SK-N-MC (cell line): Measurements from ENCODE around the gene TNRC6C.

ENCODE experiments used
- DNase-seq: peaks from one replicate; pipeline ENCODE4 v3.0.0-alpha.2; 2011; ENCODE audit warnings: low read depth, low spot score
- H3K27ac ChIP-seq: fragments of 200-600 bp; sonication (generic); 2 replicates; pipeline ENCODE4 v1.5.1; 2016; ENCODE audit warnings: mixed run types
- H3K36me3 ChIP-seq: fragments of 200-600 bp; sonication (generic); 2 replicates; pipeline ENCODE4 v1.6.1; 2017; ENCODE audit warnings: antibody characterized with exemption, low read length, mixed read lengths; ENCODE audit not compliant: insufficient read depth
- H3K4me3 ChIP-seq: fragments of 200-600 bp; sonication (generic); 2 replicates; pipeline ENCODE4 v1.5.1; 2016
- H3K9ac ChIP-seq: fragments of 200-600 bp; sonication (generic); 2 replicates; pipeline ENCODE4 v1.8.0; 2017; ENCODE audit warnings: mixed run types, mixed read lengths; ENCODE audit not compliant: insufficient read length
- H3K9me3 ChIP-seq: fragments of 200-600 bp; sonication (generic); 2 replicates; pipeline ENCODE4 v1.6.1; 2017; ENCODE audit warnings: low read depth, mild to moderate bottlenecking, antibody characterized with exemption, low read length, moderate library complexity, mixed read lengths
- EZH2 ChIP-seq: fragments of 200-600 bp; sonication (generic); IDR thresholded peaks from one replicate; pipeline ENCODE4 v1.6.1; 2017; ENCODE audit warnings: antibody characterized with exemption
- FOXP2 ChIP-seq: optimal IDR thresholded peaks from 2 replicates; pipeline ENCODE3; 2011; ENCODE audit warnings: mild to moderate bottlenecking, moderate library complexity; ENCODE audit not compliant: insufficient read depth; ENCODE audit errors: extremely low read length, control extremely low read depth
- POLR2AphosphoS5 ChIP-seq: IDR thresholded peaks from 2 replicates; pipeline ENCODE4 v1.6.1; 2012; ENCODE audit warnings: mild to moderate bottlenecking, low read depth, low read length, borderline replicate concordance

The TNRC6C gene

DNA sequence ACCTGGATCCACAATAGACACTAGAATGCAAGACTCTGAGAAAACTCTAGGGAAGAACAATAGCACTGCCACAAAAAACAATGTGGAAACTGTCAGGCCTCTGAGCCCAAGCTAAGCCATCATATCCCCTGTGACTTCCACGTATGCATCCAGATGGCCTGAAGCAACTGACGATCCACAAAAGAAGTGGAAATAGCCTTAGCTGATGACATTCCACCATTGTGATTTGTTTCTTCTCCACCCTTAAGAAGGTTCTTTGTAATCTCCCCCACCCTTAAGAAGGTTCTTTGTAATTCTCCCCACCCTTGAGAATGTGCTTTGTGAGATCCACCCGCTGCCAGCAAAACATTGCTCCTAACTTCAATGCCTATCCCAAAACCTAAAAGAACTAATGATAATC, 39.2 kb upstream of the TNRC6C start:
- H3K27ac ChIP-seq: no peak overlapping the region
- no peak for DNase-seq
- H3K36me3 ChIP-seq: no peaks in the 10 kb centered on the region
- TF ChIP-seq FOXP2 (no peak), EZH2 (no peak)
- no peak overlapping the region for H3K9ac ChIP-seq
- no peak overlapping the region for H3K4me3 ChIP-seq
- no peaks in the 10 kb centered on the region for H3K9me3 ChIP-seq

DNA sequence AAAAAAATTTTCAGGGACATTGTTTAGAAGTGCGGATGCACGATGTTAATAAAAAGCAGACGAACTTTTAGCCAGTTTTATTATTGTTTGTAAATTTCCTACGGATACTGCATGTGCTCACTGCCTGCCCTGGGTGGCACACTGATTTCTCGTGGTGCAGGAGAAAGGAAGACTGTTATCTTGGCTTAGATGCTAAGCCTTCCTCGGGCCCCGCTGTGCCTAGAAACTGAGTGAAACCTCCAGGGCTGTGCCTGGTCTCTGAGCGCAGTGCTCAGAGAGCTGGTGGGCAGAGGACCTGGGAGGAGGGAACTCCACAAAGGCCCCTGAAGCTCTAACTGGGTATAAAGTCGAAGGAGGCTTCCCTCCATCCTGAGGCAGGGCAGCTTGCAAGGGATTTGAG, 35.4 kb upstream of the TNRC6C start:
- DNase-seq: no peak
- Histone ChIP-seq H3K36me3 (no peaks in the 10 kb centered on the region), H3K9ac (no peak overlapping the region), H3K4me3 (no peak overlapping the region), H3K27ac (no peak overlapping the region), H3K9me3 (no peaks in the 10 kb centered on the region)
- TF ChIP-seq POLR2AphosphoS5: no peak
- no peak for TF ChIP-seq EZH2
- TF ChIP-seq FOXP2: no peak

DNA sequence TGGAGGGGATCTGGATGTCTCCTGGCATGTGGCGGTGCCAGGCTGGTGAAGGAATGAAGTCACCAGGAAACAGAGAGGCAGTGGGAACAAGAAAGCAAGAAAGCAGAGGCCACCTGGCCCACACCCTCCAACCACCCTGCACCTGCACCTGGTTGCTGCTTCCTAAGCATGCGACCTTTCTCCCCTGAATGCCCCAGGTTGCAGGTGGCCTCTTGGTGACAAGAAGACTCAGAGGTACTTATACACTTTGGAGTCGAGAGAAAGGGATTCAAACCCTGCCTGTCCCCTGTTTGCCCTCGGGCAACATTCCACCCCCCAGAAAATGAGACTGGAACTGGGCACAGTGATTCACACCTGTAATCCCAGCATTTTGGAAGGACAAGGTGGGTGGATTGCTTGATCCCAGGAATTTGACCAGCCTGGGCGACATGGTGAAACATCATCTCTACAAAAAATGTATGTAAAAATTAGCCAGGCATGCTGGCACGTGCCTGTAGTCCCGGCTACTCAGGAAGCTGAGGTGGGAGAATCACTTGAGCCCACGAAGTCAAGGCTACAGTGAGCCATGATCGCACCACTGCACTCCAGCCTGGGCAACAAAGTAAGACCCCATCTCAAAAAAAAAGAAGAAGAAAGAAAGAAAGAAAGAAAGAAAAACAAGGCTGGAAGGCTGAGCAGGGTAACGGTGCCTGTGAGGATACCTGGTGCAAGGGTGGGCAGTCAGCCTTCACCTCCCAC, 34.6 kb upstream of the TNRC6C start:
- Histone ChIP-seq H3K9me3 (no peaks in the 10 kb centered on the region), H3K27ac (no peak overlapping the region), H3K4me3 (no peak overlapping the region), H3K9ac (no peak overlapping the region), H3K36me3 (no peaks in the 10 kb centered on the region)
- no peak for DNase-seq
- TF ChIP-seq POLR2AphosphoS5: no peak
- no peak for TF ChIP-seq FOXP2
- TF ChIP-seq EZH2: no peak

DNA sequence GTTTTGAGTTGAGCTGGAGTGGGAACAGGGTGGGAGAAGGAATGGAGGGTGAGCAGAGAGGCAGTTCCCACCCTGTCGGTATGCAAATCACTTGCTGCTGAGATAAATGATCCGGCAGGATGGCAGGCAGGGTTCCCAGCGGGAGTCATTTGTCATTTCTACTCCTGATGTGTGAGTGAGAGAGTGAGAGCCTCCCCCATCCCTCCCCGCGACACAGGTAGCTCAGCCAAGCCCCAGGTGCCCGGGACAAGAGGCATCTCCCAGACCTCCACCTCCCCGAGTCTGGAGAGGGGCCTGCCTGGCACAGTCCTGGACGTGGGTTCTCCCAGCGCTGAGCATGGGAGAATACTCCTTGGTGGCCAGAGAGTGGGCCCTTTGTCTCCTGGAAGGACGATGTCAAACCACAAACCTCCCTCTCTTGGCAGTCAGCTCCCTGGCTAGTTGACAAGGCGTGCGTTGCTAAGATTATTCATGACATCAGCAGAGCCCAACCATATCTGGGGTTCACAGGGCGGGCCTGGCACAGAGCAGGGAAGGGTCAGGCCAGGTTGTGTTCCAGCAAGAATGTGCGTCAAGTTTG, 33.7 kb upstream of the TNRC6C start:
- no peak for TF ChIP-seq FOXP2
- no peak for TF ChIP-seq EZH2
- TF ChIP-seq POLR2AphosphoS5: no peak
- Histone ChIP-seq H3K4me3 (no peak overlapping the region), H3K36me3 (no peaks in the 10 kb centered on the region), H3K9ac (no peak overlapping the region), H3K27ac (no peak overlapping the region), H3K9me3 (no peaks in the 10 kb centered on the region)
- no peak for DNase-seq

DNA sequence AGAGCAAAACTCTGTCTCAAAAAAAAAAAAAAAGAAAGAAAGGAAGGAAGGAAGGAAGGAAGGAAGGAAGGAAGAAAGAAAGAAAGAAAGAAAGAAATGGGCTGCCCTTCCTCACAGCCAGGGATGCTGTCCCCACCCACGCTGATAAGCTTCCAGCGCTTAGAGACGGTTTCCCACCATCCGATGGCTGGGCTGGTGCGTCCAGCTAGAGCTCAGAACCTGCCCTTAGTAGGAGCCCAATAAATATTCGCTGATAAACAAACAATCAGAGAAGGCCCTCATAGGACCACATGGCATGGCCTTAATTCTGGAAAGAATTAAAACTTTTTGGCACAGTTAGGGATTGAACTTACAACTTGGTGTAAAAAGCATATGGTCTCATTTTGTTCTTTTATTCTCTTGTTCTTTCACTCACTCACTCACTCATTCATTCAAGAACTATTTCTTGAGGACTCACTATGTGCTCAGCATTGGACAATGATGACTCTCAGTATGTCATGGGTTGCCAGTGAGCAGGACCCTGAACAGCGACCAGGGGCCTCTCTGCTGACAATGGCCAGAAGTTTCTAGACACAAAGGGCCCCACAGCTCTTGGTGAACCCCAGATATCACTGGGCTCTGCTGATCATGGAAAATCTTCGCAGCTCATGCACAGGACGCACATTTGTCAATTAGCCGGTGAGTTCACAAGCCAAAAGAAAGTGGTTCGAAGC, 32.5 kb upstream of the TNRC6C start:
- Histone ChIP-seq H3K9me3 (no peaks in the 10 kb centered on the region), H3K27ac (no peak overlapping the region), H3K9ac (no peak overlapping the region), H3K4me3 (no peak overlapping the region), H3K36me3 (no peaks in the 10 kb centered on the region)
- DNase-seq: no peak
- TF ChIP-seq POLR2AphosphoS5 (no peak), EZH2 (no peak), FOXP2 (no peak)

DNA sequence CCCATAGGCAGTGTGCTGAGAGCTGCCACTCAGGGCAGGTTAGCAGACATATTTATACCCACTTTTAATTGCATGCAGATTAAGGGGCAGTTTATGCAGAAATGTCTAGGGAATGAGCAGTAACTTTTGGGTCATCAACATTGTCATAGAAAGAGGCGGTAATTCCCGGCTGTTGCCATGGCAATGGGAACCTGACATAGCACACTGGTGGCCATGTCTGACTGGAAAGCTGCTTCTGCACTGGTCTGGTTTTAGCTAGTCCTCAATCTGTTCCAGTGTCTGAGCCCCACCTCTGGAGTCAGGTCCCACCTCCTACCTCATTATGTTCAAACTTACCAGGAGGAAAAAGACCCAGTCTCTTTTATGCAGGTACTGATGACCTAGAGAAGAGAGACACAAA, 31.5 kb upstream of the TNRC6C start:
- H3K4me3 ChIP-seq: no peak overlapping the region
- DNase-seq: no peak
- H3K9me3 ChIP-seq: no peaks in the 10 kb centered on the region
- H3K9ac ChIP-seq: no peak overlapping the region
- H3K36me3 ChIP-seq: no peaks in the 10 kb centered on the region
- TF ChIP-seq EZH2 (no peak), POLR2AphosphoS5 (no peak), FOXP2 (no peak)
- H3K27ac ChIP-seq: no peak overlapping the region

DNA sequence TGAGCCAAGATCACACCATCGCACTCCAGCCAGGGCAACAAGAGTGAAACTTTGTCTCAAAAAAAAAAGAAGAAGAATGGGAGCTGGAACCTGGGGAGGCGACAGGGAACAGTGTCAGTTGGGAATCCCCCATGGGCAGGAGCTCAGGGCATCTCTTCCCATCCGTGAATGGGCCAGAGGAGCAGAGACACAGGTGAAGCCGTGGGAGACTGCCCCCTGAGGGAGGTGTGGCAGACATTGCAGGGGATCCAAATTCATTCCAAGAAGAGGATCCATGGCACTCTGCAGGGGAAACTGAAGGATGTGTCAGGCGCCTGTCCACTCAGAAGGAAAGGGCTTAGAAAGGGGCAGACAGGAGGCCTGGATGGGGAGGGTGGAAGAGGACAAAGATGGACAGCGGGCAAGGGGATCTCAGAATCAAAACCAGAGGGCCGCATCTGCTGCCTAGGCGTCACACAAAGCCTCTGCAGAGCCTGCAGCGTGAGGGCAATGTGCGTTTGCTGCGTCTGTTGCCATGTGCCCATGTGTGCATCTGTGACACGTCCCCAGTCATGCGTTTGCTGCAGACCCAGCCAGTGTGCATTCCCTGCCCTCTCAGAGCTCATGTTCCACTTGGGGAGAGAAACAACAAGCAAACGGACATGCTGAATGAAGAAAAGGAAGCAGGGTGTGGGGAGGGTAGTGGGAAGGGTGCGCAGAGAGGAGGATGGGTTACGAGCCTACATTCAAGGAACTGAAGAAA, 30.6 kb upstream of the TNRC6C start:
- DNase-seq: no peak
- Histone ChIP-seq H3K27ac (no peak overlapping the region), H3K9me3 (no peaks in the 10 kb centered on the region), H3K36me3 (no peaks in the 10 kb centered on the region), H3K4me3 (no peak overlapping the region), H3K9ac (no peak overlapping the region)
- TF ChIP-seq EZH2 (no peak), FOXP2 (no peak), POLR2AphosphoS5 (no peak)

DNA sequence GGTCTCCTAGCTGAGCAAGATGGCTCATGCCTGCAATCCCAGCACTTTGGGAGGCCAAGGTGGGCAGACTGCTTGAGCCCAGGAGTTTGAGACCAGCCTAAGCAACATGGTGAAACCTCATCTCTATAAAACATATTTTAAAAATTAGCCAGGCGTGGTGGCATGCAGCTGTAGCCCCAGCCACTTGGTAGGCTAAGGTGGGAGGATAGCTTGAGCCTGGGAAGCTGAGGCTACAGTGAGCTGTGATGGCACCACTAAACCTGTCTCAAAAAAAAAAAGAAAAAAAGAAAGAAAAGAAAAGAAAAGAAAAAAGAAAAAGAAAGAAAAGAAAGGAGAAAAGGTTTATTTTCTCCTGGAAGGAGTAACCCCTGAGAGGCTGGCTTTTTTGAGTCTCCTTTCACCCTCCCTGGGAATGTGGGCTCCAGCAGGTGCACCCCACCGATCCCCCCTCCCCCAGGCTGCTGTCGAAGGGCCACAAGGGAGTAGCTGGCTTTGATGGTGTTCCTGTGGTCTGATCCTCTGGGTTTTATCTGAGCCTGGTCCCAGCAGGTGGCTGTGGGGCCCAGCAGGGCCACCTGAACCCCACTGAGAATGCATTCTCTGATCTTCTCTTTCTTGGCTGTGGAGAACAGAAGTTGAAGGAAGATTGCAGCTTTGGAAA, 29.9 kb upstream of the TNRC6C start:
- H3K36me3 ChIP-seq: no peaks in the 10 kb centered on the region
- no peak overlapping the region for H3K4me3 ChIP-seq
- no peak overlapping the region for H3K9ac ChIP-seq
- TF ChIP-seq EZH2: no peak
- no peak for TF ChIP-seq POLR2AphosphoS5
- TF ChIP-seq FOXP2: no peak
- no peak overlapping the region for H3K27ac ChIP-seq
- no peaks in the 10 kb centered on the region for H3K9me3 ChIP-seq
- DNase-seq: no peak
